ENCODE data around the gene KRTDAP. TPM values are rescaled to one million over a fixed set of nuclear protein-coding genes. Genes with fewer than 3 reads are reported as not detected.

Gene KRTDAP
- total RNA-seq, 2 donors from 2014 or later, result not detected

- H3K27ac Mint-ChIP-seq, result no peak overlapping the region
- H3K4me1 Mint-ChIP-seq (ENCODE audit: low read depth), result no peaks in the 10 kb centered on the region
- H3K9me3 Mint-ChIP-seq, result no peaks in the 10 kb centered on the region
- H3K36me3 Mint-ChIP-seq (ENCODE audit: insufficient read depth in 2 of 2), result no peaks in the 10 kb centered on the region
- H3K27me3 Mint-ChIP-seq (ENCODE audit: low read depth), result peaks cover 11% of the 10 kb centered on the region
- no peak for DNase-seq
- H3K4me3 Mint-ChIP-seq, result no peak overlapping the region
- no peak for ATAC-seq (replicated peaks in 1 of 2)
Measured at GRCh38 chr19:35522745-35523327, 32.6 kb upstream of the KRTDAP start.

- Mint-ChIP-seq H3K27ac (no peak overlapping the region), H3K36me3 (ENCODE audit: insufficient read depth in 2 of 2) (no peaks in the 10 kb centered on the region), H3K27me3 (ENCODE audit: low read depth) (peaks cover 7% of the 10 kb centered on the region), H3K4me1 (ENCODE audit: low read depth) (no peaks in the 10 kb centered on the region), H3K9me3 (no peaks in the 10 kb centered on the region), H3K4me3 (no peak overlapping the region)
- ATAC-seq (replicated peaks in 1 of 2) (no peak), DNase-seq (no peak)
Measured at GRCh38 chr19:35521124-35521743, 31.0 kb upstream of the KRTDAP start.

DNA sequence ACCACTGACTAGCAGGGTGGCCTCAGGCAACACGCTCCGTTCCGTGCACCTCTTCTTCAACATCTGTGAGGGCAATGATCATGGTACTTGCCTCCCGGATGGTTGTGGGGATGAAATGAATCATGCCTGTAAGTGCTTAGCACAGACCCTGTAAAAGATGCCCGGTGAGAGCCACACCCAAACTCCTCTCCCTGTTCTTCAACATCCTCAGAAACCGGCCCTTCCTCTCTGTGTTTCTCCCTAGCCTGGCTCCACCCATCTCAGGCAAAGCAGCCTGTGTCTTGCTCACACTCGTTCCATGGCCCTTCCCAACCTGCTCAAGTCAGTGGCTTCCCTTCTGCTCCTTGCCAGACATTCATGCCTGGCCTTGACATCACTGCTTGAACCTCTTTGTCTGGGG, 29.0 kb upstream of the KRTDAP start:
- H3K36me3 Mint-ChIP-seq (ENCODE audit: insufficient read depth in 2 of 2), result no peaks in the 10 kb centered on the region
- no peaks in the 10 kb centered on the region for H3K9me3 Mint-ChIP-seq
- no peak for ATAC-seq (replicated peaks in 1 of 2)
- H3K4me3 Mint-ChIP-seq, result no peak overlapping the region
- H3K27me3 Mint-ChIP-seq (ENCODE audit: low read depth), result peaks cover 7% of the 10 kb centered on the region
- no peak overlapping the region for H3K27ac Mint-ChIP-seq
- no peak for DNase-seq
- no peaks in the 10 kb centered on the region for H3K4me1 Mint-ChIP-seq (ENCODE audit: low read depth)

DNA sequence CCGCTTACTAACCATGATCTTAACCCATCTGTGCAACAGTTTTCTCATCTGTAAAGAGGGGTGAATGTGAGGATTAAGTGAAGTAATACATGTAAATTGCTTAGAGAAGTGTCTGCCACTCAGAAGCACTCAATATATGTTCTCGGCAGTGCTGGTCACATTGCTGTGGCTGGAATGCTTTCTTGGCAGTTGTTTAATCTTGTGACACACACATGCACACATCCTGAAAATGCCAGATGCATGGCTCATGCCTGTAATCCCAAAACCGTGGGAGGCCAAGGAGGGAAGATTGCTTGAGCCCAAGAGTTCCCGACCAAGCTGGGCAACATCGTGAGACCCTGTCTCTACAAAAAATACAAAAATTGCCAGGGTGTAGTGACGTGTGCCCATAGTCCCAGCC, 28.0 kb upstream of the KRTDAP start:
- Mint-ChIP-seq H3K27ac (no peak overlapping the region), H3K4me3 (no peak overlapping the region), H3K4me1 (ENCODE audit: low read depth) (no peaks in the 10 kb centered on the region), H3K36me3 (ENCODE audit: insufficient read depth in 2 of 2) (no peaks in the 10 kb centered on the region), H3K9me3 (no peaks in the 10 kb centered on the region), H3K27me3 (ENCODE audit: low read depth) (peaks cover 14% of the 10 kb centered on the region)
- DNase-seq, result no peak
- ATAC-seq (replicated peaks in 1 of 2), result no peak

DNA sequence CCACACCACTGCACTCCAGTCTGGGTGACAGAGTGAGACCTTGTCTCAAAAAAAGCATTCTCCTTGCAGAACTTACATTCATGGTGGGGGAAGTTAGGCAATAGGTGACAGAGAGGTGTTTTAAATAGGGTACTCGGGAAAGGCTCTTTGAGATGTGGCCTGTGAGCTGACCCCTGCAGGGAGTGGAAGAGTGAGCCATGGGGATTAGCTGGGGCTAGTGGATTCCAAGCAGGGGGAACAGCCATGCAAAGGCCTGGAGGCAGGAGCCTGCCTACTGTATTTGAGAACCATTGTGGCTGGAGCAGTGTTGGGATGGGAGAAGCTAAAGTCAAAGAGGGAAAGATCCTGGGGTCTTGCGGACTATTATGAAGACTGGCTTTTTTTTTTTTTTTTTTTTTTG, 27.1 kb upstream of the KRTDAP start:
- Mint-ChIP-seq H3K4me3 (no peak overlapping the region), H3K27me3 (ENCODE audit: low read depth) (peaks cover 19% of the 10 kb centered on the region), H3K4me1 (ENCODE audit: low read depth) (no peaks in the 10 kb centered on the region), H3K36me3 (ENCODE audit: insufficient read depth in 2 of 2) (no peaks in the 10 kb centered on the region), H3K27ac (no peak overlapping the region), H3K9me3 (no peaks in the 10 kb centered on the region)
- no peak for DNase-seq
- ATAC-seq (replicated peaks in 1 of 2), result no peak

- Mint-ChIP-seq H3K36me3 (ENCODE audit: insufficient read depth in 2 of 2) (no peaks in the 10 kb centered on the region), H3K4me1 (ENCODE audit: low read depth) (no peaks in the 10 kb centered on the region), H3K9me3 (no peaks in the 10 kb centered on the region), H3K27me3 (ENCODE audit: low read depth) (peaks cover 23% of the 10 kb centered on the region), H3K27ac (no peak overlapping the region), H3K4me3 (no peak overlapping the region)
- ATAC-seq (replicated peaks in 1 of 2) (no peak), DNase-seq (no peak)
Measured at GRCh38 chr19:35516310-35516709, 26.0 kb upstream of the KRTDAP start.

DNA sequence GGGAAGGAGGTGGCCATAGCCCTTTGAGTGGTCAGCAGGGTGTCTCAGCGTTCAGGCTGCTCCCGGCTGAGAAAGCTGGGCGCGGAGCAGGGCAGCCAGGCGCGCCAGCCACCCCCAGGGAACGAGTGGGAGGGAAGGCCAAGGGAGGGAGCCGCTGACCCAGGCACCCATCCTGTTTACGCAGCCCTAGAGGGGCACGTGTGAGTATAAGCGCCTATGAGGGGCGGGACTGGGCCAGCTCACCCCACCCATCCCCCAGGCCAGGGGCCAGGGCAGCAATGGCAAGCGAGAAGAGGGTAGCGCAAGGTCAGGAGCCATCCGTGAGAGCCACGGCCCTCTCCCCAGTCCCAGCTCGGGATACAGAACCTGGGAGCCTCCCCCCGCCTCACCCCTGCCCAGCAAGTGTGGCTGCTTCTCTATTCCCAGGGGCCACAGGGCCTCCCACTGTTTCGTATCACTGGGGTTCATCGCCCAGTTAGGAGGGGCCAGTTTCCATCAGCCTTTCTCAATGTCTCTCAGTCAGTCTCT, 24.1 kb upstream of the KRTDAP start:
- no peak for ATAC-seq (replicated peaks in 1 of 2)
- no peak overlapping the region for H3K4me3 Mint-ChIP-seq
- peaks cover 36% of the 10 kb centered on the region for H3K27me3 Mint-ChIP-seq (ENCODE audit: low read depth)
- no peak overlapping the region for H3K27ac Mint-ChIP-seq
- peaks cover 10% of the 10 kb centered on the region for H3K4me1 Mint-ChIP-seq (ENCODE audit: low read depth)
- DNase-seq, result no peak
- no peaks in the 10 kb centered on the region for H3K36me3 Mint-ChIP-seq (ENCODE audit: insufficient read depth in 2 of 2)
- no peaks in the 10 kb centered on the region for H3K9me3 Mint-ChIP-seq

- no peaks in the 10 kb centered on the region for H3K9me3 Mint-ChIP-seq
- no peak within 1 kb of the TSS for H3K4me3 Mint-ChIP-seq
- peaks cover 14% of the 10 kb centered on the region for H3K4me1 Mint-ChIP-seq (ENCODE audit: low read depth)
- H3K27ac Mint-ChIP-seq, result no peak within 1 kb of the TSS
- ATAC-seq (replicated peaks in 1 of 2) (no peak), DNase-seq (no peak)
- no peaks in the 10 kb centered on the region for H3K36me3 Mint-ChIP-seq (ENCODE audit: insufficient read depth in 2 of 2)
- H3K27me3 Mint-ChIP-seq (ENCODE audit: low read depth), result peaks cover 37% of the 10 kb centered on the region
Measured at GRCh38 chr19:35513628-35514281, 23.5 kb upstream of the KRTDAP start, which contains the start of gene DMKN. Gene DMKN, minus strand, starts transcription at chr19:35513649. Its CDS starts 174 bp downstream, at chr19:35513475.

GRCh38 chr19:35512831-35513627, 22.8 kb upstream of the KRTDAP start:
- no peak for DNase-seq
- Mint-ChIP-seq H3K4me3 (no peak overlapping the region), H3K27me3 (ENCODE audit: low read depth) (peaks cover 37% of the 10 kb centered on the region), H3K36me3 (ENCODE audit: insufficient read depth in 2 of 2) (no peaks in the 10 kb centered on the region), H3K27ac (no peak overlapping the region), H3K4me1 (ENCODE audit: low read depth) (peaks cover 14% of the 10 kb centered on the region), H3K9me3 (no peaks in the 10 kb centered on the region)
- no peak for ATAC-seq (replicated peaks in 1 of 2)

GRCh38 chr19:35511337-35511736, 21.1 kb upstream of the KRTDAP start:
- ATAC-seq (replicated peaks in 1 of 2) (no peak), DNase-seq (no peak)
- no peaks in the 10 kb centered on the region for H3K9me3 Mint-ChIP-seq
- peaks cover 48% of the 10 kb centered on the region for H3K27me3 Mint-ChIP-seq (ENCODE audit: low read depth)
- no peak overlapping the region for H3K4me3 Mint-ChIP-seq
- peaks cover 14% of the 10 kb centered on the region for H3K4me1 Mint-ChIP-seq (ENCODE audit: low read depth)
- H3K36me3 Mint-ChIP-seq (ENCODE audit: insufficient read depth in 2 of 2), result no peaks in the 10 kb centered on the region
- no peak overlapping the region for H3K27ac Mint-ChIP-seq

DNA sequence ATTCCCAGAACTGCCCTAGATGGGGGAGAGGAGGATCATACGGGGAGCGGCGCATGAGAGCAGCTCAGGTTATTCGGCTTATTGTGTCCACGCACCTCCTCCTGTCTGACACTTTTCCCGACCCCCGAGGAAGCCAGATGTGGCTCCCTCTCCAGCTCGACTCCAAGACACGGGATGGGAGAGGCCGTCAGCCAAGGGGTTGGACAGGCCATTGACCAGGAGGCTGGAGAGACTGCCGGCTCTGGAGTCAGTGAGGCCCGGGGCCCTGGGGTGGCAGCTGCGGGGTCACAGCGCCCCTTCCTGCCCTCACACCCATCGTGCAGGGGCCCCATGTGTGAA, 20.3 kb upstream of the KRTDAP start:
- Mint-ChIP-seq H3K9me3 (no peaks in the 10 kb centered on the region), H3K27me3 (ENCODE audit: low read depth) (peaks cover 53% of the 10 kb centered on the region), H3K4me1 (ENCODE audit: low read depth) (peaks cover 14% of the 10 kb centered on the region), H3K27ac (no peak overlapping the region), H3K36me3 (ENCODE audit: insufficient read depth in 2 of 2) (no peaks in the 10 kb centered on the region), H3K4me3 (peak overlapping the region; percentile 80 to 82)
- ATAC-seq (replicated peaks in 1 of 2), result peak; percentile 2 to 5
- DNase-seq, result no peak

GRCh38 chr19:35509861-35510625, 19.8 kb upstream of the KRTDAP start:
- H3K27me3 Mint-ChIP-seq (ENCODE audit: low read depth), result peaks cover 58% of the 10 kb centered on the region
- H3K36me3 Mint-ChIP-seq (ENCODE audit: insufficient read depth in 2 of 2), result no peaks in the 10 kb centered on the region

More at GRCh38 chr19:35509861-35510625, 19.8 kb upstream of the KRTDAP start:
- Mint-ChIP-seq H3K9me3 (no peaks in the 10 kb centered on the region), H3K27ac (no peak overlapping the region), H3K4me1 (ENCODE audit: low read depth) (peaks cover 14% of the 10 kb centered on the region), H3K4me3 (peak overlapping the region; percentile 80 to 82)
- ATAC-seq (replicated peaks in 1 of 2) (peak; percentile 81 to 84), DNase-seq (peak; percentile 83 to 86)

All from activated T-cell treated with anti-CD3 and anti-CD28 coated beads, Interleukin-2, amount 50 U/mL, for 72 hours (primary cell).